HAP-1 (cell line): ENCODE data around the gene CAPN8.
A peak's percentile ranks its signal among the peaks of the same experiment; 100 is the strongest.

Experiments
- DNase-seq, 2 experiments: peaks; one replicate each; pipeline ENCODE4 v3.0.0-alpha.2; 2016 to 2020; ENCODE audit warnings: low spot score in 2 of 2
- H3K27me3 ChIP-seq: fragments of 250-450 bp; sonication (Bioruptor Pico); 2 replicates; pipeline ENCODE4 v1.5.1; 2020; ENCODE audit warnings: low read depth, mild to moderate bottlenecking, moderate library complexity
- H3K36me3 ChIP-seq: fragments of 250-450 bp; sonication (Bioruptor Pico); replicated peaks from 2 replicates; pipeline ENCODE4 v1.5.1; 2020; ENCODE audit warnings: mild to moderate bottlenecking
- H3K4me1 ChIP-seq: fragments of 250-450 bp; sonication (Bioruptor Pico); 2 replicates; pipeline ENCODE4 v1.5.1; 2020; ENCODE audit warnings: mild to moderate bottlenecking
- H3K4me3 ChIP-seq: fragments of 250-450 bp; sonication (Bioruptor Pico); 2 replicates; pipeline ENCODE4 v1.5.1; 2020; ENCODE audit warnings: mild to moderate bottlenecking, moderate library complexity
- H3K9me3 ChIP-seq: fragments of 250-450 bp; sonication (Bioruptor Pico); 2 replicates; pipeline ENCODE4 v1.5.1; 2020; ENCODE audit warnings: mild to moderate bottlenecking, moderate library complexity
- in situ Hi-C: fragments of 300-500 bp; cut with MboI; formaldehyde crosslinking; loops from 3 replicates; pipeline ENCODE4 v1.14.3; 2020; ENCODE audit warnings: low sequenced_read_pairs, inconsistent platforms, mixed read lengths

CAPN8 gene

DNA sequence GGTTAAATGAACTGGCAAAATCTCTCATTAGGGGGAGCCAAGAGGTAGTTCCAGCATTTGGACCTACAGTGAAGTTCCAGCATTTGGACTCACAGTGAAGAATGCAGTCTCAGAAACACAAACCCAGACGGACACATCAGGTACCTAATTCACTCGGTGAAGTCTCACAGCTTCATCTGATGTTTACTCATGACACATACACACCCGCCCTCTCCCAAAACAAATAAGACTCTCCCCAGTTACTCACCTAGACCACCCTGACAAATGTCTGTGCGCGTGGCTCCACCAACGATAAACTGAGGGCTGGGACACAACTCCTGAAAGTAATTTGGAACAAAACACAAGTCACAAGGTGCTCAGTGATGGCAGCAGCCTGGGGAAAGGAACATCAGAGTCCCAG is 11.4 kb downstream of the CAPN8 start:
- no peaks in the 10 kb centered on the region for H3K27me3 ChIP-seq
- no peak overlapping the region for H3K4me3 ChIP-seq
- in situ Hi-C loops: no loop called here
- no peak for DNase-seq
- no peaks in the 10 kb centered on the region for H3K36me3 ChIP-seq
- H3K4me1 ChIP-seq: peaks cover 6% of the 10 kb centered on the region
- no peaks in the 10 kb centered on the region for H3K9me3 ChIP-seq

DNA sequence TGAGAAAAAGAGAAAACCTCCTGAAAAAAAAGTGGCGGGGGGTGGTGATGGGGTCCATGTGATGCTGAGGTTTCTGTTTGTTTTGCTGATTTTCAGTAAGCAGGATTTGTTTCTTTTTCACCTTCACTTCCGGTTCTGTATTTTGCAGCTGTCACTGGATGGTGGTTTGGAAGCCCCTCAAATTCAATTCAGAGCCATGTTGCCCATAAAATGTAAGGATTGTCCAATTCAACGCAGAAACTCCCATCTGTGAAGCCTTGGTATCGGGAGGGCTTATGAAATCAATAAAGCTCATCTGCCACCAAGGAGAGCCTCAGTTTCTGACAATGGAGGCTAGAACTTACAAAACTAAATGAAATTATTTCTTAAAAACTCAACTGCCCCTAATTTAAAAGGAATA is 12.1 kb downstream of the CAPN8 start:
- no peaks in the 10 kb centered on the region for H3K9me3 ChIP-seq
- no peak for DNase-seq
- peaks cover 7% of the 10 kb centered on the region for H3K4me1 ChIP-seq
- no peaks in the 10 kb centered on the region for H3K36me3 ChIP-seq
- no peaks in the 10 kb centered on the region for H3K27me3 ChIP-seq
- H3K4me3 ChIP-seq: no peak overlapping the region
- in situ Hi-C loops: no loop called here

DNA sequence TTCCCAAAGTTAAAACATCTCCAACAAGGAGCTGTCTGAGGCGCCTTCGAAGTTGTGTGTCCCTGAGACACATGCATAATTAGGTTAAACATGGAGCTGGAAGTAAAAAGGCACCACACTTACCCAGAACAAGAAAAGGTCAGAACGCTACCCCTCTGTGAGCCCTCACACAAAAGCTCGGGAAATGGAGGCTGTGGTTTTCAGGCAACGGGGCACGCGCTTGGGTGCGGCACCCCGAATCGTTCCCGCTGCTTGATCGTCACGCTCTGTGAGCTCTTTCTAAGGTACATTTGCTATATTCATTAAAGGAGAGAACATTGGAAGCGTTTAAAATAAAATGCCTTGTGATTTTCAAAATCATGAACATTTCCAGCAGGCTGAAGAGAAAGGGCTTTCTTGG is 12.5 kb downstream of the CAPN8 start:
- Histone ChIP-seq H3K4me3 (no peak overlapping the region), H3K36me3 (no peaks in the 10 kb centered on the region), H3K9me3 (no peaks in the 10 kb centered on the region), H3K27me3 (no peaks in the 10 kb centered on the region), H3K4me1 (peaks cover 11% of the 10 kb centered on the region)
- no peak for DNase-seq
- in situ Hi-C loops: no loop called here

DNA sequence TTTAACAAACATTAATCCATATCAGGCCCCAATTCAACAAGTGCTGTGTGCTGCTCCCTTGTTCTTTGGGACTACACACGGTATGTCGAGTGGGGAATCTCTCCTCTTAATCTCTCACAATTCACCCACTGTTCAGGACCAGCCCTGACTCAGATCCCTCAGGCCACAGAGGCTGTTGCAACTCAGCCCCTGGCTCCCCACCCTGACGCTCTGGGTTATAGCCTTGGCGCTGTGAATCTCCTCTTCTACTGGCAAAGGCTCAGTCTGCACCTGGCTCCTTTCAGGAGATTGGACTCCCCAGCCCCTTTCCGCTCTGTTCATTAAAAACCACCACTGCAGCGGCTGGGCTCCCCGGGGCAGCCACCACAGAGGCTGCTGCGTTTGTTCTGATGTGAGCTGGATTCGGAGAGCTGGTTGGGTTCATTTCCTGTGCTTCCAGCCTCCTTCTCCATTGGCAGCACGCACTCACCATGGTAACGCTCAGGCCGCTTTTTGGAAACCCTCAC is 13.0 kb downstream of the CAPN8 start:
- Histone ChIP-seq H3K9me3 (no peaks in the 10 kb centered on the region), H3K4me1 (peaks cover 16% of the 10 kb centered on the region), H3K27me3 (no peaks in the 10 kb centered on the region), H3K36me3 (no peaks in the 10 kb centered on the region), H3K4me3 (no peak overlapping the region)
- in situ Hi-C loops: no loop called here
- no peak for DNase-seq

DNA sequence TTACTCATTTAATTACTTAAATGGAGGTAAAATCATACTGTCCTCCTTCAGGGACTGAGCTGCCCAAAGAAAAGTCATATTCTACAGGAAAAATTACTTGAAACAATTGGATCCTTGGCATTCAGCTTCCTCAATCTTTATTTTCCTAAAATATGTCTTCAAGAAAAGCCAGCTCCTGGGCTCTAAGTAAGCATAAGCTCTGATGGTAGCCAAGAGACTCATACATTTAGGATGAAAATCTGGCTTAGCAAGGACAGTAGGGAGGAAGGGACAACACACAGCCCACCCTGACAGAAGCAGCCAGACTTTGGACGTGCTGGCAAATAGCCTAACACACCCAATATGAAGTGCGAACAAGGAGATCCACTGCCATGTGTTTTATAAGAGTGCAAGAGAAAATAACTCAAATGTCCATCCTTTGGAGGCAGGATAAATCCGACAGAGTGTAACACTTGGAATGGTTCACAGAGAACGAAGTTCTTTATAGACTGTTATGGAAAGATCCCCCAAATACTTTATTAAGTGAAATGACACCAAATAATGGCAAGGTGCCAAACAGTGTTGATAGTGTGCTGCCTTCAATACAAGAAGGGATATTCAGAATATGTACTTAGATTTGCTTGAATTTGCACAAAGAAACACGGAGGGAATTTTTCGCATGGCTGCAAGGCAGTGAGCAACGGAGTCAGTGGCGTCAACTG is 14.1 kb downstream of the CAPN8 start:
- H3K4me1 ChIP-seq: peaks cover 26% of the 10 kb centered on the region
- no peaks in the 10 kb centered on the region for H3K9me3 ChIP-seq
- DNase-seq: no peak
- H3K27me3 ChIP-seq: no peaks in the 10 kb centered on the region
- no peaks in the 10 kb centered on the region for H3K36me3 ChIP-seq
- in situ Hi-C loops: no loop called here
- H3K4me3 ChIP-seq: no peak overlapping the region

DNA sequence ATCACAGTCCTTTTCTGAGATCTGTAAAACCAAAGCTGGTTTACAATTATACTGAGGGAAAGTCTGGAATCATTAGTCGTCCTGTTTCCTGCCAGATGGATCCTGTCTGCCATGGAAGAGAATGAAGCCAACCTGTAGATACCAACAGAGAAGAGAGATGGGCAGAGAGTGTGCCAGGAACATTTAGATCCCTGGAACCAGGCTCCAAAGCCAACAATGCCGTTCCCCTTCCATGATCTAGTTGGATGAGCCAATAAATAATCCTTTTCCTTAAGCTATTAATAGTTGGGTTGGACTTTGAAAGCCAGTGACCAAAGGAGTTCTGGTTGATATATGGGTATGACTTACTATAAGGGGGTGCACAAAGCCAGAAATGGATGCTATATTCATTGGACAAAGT is 15.0 kb downstream of the CAPN8 start:
- H3K27me3 ChIP-seq: no peaks in the 10 kb centered on the region

DNA sequence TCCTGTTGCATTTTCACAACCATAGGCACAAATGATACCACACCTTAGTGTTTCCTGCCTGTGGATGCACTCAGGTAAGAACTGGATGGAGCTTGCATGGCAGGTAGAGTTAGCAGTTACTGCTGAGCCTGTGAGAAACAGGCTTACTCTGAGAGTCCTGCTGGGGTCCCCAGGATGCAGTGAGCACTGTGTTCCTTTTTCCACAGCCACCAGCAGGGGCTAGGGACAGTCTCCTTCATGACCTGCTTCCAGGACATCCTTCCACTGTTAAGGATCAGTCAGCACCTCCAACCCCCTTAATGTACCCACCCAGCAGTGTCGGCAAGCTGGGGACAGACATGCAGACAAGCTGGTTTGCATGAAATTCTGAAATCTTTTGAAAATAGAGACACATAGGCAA is 16.3 kb downstream of the CAPN8 start:
- in situ Hi-C loops: no loop called here
- Histone ChIP-seq H3K27me3 (no peaks in the 10 kb centered on the region), H3K9me3 (no peaks in the 10 kb centered on the region)

More for the DNA sequence above, 15.0 kb downstream of the CAPN8 start:
- H3K36me3 ChIP-seq: no peaks in the 10 kb centered on the region
- no peaks in the 10 kb centered on the region for H3K9me3 ChIP-seq
- in situ Hi-C loops: no loop called here
- H3K4me1 ChIP-seq: peaks cover 32% of the 10 kb centered on the region
- no peak for DNase-seq
- H3K4me3 ChIP-seq: no peak overlapping the region

DNA sequence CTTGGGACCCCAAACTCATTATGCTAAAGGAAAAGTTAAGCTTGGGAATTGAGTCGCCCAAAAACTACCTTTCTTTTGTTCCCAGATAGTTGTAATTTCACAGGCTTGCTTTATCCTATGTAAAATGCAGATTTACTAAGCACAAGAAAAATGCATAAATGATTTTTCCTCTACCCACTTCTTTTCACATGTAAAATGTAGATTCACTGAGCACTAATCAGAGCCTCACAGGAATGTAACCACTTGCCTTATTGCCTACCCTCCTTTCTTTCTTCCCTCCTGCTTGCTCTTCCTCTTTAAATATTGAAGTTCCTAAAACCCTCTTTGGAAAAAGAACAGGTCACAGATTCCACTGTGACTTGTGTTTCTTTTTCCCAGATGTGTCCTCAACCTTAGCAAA is 18.3 kb downstream of the CAPN8 start:
- in situ Hi-C loops: no loop called here
- Histone ChIP-seq H3K36me3 (no peaks in the 10 kb centered on the region), H3K9me3 (no peaks in the 10 kb centered on the region), H3K27me3 (no peaks in the 10 kb centered on the region), H3K4me3 (no peak overlapping the region), H3K4me1 (peaks cover 30% of the 10 kb centered on the region)
- DNase-seq: peak in 1 of 2 experiments; percentile 91

More for the DNA sequence above, 16.3 kb downstream of the CAPN8 start:
- DNase-seq: no peak
- no peaks in the 10 kb centered on the region for H3K36me3 ChIP-seq
- peaks cover 26% of the 10 kb centered on the region for H3K4me1 ChIP-seq
- no peak overlapping the region for H3K4me3 ChIP-seq

DNA sequence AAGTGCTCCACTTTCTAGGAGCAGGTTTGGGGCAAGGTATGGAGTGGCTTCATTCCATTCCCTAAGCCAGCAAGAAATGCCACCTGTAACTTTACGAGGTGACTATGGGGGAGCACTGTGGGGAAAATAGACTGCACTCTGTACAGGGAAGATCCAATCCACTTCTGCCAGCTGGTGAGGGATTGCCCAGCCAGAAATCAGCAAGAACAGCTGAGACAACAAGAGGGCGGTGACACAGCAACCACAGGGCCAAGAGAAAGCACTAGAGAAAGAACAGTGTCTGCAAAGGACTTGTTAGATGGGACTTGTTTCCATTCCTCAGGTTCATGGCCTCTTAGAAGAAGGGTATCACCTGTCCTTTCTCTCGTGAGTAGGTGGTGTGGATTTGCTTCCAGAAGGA is 19.6 kb downstream of the CAPN8 start:
- no peaks in the 10 kb centered on the region for H3K9me3 ChIP-seq
- peaks cover 33% of the 10 kb centered on the region for H3K4me1 ChIP-seq
- H3K36me3 ChIP-seq: no peaks in the 10 kb centered on the region
- H3K4me3 ChIP-seq: no peak overlapping the region
- in situ Hi-C loops: no loop called here
- H3K27me3 ChIP-seq: no peaks in the 10 kb centered on the region
- no peak for DNase-seq

DNA sequence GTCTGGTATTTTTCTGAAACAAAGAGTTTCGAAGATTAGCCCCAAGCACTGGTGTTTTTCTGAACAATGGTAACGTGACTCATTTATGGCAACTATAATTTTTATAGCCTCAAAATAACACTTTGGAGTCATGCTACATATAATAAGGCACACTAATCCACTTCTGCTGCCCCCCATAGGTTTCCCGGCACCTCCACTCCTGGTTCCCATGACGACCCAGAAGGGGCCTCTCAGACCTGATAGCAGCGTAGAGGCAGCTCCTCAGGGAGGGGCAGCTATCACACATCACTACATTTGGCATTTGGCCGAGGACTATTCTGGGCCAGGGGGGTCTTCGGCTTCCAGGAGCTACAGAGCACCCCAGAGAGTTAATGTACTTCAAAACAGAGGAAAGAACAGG is 23.3 kb downstream of the CAPN8 start:
- DNase-seq: peak in 1 of 2 experiments; percentile 36
- peaks cover 21% of the 10 kb centered on the region for H3K4me1 ChIP-seq
- no peak overlapping the region for H3K4me3 ChIP-seq
- H3K36me3 ChIP-seq: no peaks in the 10 kb centered on the region
- in situ Hi-C loops: no loop called here
- no peaks in the 10 kb centered on the region for H3K9me3 ChIP-seq
- H3K27me3 ChIP-seq: no peaks in the 10 kb centered on the region

DNA sequence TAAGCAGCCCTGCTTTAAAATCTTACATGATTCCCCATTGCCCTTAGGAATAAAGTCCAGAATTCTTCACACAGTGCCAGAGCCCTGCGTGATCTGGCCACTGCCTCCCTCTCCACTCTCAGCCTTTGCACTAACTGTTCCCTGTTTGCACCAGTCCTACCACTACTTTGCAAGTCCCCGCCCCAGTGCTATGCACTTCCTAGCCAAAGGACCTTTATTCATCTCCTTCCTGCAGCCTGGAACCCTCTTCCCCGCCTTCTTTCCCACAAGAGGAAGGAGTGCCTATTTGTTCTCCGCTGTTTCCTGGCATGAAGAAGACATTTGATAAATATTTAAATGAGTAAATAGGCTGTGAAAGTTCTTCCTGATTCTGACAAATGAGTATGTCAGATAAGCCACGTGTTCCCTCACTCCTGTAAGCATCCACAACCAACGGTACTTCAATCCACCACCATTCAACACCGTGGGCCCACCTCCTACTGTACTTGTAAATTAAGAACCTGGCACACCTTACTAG is 23.9 kb downstream of the CAPN8 start:
- Histone ChIP-seq H3K4me3 (no peak overlapping the region), H3K9me3 (no peaks in the 10 kb centered on the region), H3K4me1 (peaks cover 14% of the 10 kb centered on the region), H3K27me3 (no peaks in the 10 kb centered on the region), H3K36me3 (no peaks in the 10 kb centered on the region)
- in situ Hi-C loops: no loop called here
- no peak for DNase-seq

DNA sequence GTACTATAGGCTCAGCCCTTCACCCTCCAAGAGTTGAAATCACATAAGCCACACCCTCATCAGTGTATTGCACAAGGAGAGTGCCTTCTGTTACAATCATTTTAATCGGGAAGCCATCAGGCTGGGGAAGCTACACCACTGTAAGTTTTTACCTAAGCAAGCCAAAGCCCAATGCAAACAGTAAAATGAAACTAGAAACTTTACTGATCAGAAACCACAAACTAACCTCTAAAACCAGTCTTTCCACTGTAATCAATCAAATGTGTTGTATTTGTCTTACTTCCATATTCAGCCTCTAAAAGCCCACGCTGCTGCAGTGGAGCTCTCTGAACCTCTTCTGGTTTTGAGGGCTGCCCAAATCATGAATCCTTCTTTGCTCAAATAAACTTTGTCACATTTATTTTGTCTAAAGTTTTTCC is 26.2 kb downstream of the CAPN8 start:
- no peaks in the 10 kb centered on the region for H3K36me3 ChIP-seq
- DNase-seq: no peak
- no peaks in the 10 kb centered on the region for H3K9me3 ChIP-seq
- in situ Hi-C loops: no loop called here
- no peaks in the 10 kb centered on the region for H3K27me3 ChIP-seq
- H3K4me1 ChIP-seq: peaks cover 7% of the 10 kb centered on the region; the same call in 1 of the 2 replicates
- H3K4me3 ChIP-seq: no peak overlapping the region

DNA sequence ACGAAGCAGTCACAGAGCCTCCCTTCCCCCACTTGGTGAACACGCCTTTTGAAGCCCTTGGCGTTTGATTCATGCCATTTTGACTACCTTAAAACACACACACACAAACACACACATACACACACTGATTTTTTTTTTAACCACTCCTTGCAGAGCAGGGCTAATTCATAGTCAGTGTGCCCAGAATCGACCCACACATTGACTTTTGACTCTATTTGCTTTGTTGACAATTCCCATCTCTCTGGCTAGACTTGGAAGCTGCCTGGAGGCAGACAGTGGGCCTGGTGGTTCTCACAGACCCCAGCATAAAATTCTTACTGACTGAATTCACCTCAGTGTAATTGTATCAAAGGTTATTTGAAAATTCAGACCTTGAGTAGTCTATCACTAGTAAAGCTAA is 30.3 kb downstream of the CAPN8 start:
- no peaks in the 10 kb centered on the region for H3K27me3 ChIP-seq
- DNase-seq: no peak
- in situ Hi-C loops: no loop called here

DNA sequence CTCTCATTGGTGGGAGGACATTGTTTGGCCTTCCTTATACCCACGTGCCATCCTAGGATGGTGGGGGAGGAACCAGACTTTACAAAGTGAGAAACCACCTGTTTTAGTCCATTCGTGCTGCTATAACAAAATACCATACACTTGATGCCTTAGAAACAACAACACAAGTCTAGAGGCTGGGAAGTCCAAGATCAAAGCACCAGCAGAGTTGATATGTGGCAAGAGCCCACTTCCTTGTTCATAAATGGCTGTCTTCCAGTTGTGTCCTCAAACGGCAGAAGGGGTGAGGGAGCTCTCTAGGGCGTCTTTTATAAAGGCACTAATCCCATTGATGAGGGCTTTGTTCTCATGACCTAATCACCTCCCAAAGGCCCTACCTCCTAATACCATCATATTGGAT is 31.1 kb downstream of the CAPN8 start:
- Histone ChIP-seq H3K4me1 (no peaks in the 10 kb centered on the region), H3K36me3 (no peaks in the 10 kb centered on the region), H3K27me3 (no peaks in the 10 kb centered on the region), H3K4me3 (no peak overlapping the region), H3K9me3 (no peaks in the 10 kb centered on the region)
- in situ Hi-C loops: no loop called here
- DNase-seq: no peak

More for the DNA sequence above, 30.3 kb downstream of the CAPN8 start:
- Histone ChIP-seq H3K4me3 (no peak overlapping the region), H3K4me1 (no peaks in the 10 kb centered on the region), H3K9me3 (no peaks in the 10 kb centered on the region), H3K36me3 (no peaks in the 10 kb centered on the region)
